GM18508 (cell line): Measurements from ENCODE around the gene SYNJ2BP.

ENCODE experiments used
- ATAC-seq: cut with Tn5 transposase; IDR thresholded peaks from one replicate; pipeline ENCODE4 v1.9.1; 2021; ENCODE audit warnings: moderate number of reproducible peaks; ENCODE audit not compliant: insufficient read depth, unreplicated experiment

Gene SYNJ2BP

DNA sequence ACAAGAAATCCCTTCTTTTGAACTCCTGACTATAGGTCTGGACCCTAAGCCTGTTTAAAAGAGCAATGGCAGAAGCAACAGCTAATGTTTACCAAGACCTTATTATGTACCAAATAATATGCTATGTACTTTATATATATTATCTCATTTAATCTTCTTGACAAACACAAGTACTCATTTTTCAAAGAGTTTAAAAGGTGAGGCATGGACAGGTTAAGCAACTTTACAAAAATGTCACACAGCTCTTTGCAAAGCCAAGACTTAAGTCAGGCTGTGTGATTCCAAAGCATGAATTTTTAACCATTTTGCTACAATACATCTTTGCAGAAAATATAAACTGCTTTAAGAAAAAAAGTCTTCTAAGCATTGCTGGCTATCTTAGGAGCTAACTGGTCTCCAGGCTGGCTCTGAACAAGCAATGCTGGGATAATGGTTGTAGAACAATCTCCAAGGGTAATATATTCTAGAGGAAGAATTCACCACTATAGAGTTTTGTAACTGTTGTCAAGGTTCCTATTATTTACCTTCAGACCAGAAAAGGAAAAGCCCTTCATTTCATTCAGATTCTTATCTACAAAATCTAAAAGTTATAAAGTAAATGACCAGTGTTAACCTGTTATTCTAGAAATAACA is 22.1 kb downstream of the SYNJ2BP start:
- no peak for ATAC-seq

DNA sequence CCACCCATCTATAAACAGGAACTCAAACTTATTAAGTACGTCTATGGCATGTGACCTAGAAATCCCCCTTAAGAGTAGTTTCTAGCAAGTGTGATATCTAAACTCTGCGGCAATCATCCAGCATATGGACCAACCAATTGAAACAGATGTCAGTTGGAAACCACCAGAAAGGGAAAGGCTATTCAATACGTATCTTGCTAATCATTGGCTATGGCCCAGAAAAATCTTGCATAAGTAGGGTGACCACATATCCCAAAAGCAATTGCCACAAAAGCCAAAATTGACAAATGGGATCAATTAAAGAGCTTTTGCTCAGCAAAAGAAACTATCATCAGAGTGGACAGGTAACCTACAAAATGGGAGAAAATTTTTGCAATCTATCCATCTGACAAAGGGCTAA is 24.2 kb downstream of the SYNJ2BP start:
- no peak for ATAC-seq

- ATAC-seq = no peak
Observed at GRCh38 chr14:70391493-70392391, 25.1 kb downstream of the SYNJ2BP start.

GRCh38 chr14:70382536-70382935 is 34.4 kb downstream of the SYNJ2BP start:
- ATAC-seq = no peak

- ATAC-seq = no peak
Observed at GRCh38 chr14:70380824-70381223, 36.1 kb downstream of the SYNJ2BP start.

- no peak for ATAC-seq
Observed at GRCh38 chr14:70378696-70379095, 38.2 kb downstream of the SYNJ2BP start.
